Measurements from ENCODE around the gene PTPRU.

PTPRU gene

DNA sequence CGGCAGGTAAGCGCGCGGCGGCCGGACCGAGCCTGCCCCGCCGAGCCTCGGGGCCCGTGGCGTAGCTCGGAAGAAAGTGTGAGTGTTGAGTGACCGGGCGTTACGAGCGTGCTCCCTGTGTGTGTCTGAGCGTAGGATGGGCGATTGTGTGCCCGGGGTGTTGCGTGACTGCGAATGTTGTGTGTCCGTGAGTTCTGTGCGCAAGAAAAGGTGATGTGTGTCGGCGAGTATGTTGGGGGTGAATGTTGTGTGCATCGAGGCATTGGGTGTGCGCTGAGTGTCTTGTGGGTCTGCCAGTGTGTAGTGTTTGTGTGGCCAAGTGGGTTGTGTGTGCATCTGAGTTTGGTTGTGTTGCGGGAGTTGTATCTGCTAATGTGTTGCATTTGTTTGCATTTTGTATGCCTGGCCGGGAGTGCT, 398 bp downstream of the PTPRU start:
- peak overlapping the region; percentile 79 for H2AFZ ChIP-seq
- H3K36me3 ChIP-seq (ENCODE audit: control insufficient read depth, insufficient read depth, low read length), result no peaks in the 10 kb centered on the region
- no peaks in the 10 kb centered on the region for H3K79me2 ChIP-seq
- TF ChIP-seq CTCF (IDR thresholded peaks at IDR 0.05), result no peak
- no peak overlapping the region for H3K27ac ChIP-seq
- H3K4me1 ChIP-seq, result peaks cover 7% of the 10 kb centered on the region
- no peaks in the 10 kb centered on the region for H3K9me3 ChIP-seq (ENCODE audit: control insufficient read depth, low read length)
- H3K27me3 ChIP-seq (ENCODE audit: control insufficient read depth, insufficient read depth, low read length), result no peaks in the 10 kb centered on the region
- H3K4me3 ChIP-seq (ENCODE audit: low read depth, low read length), result peak overlapping the region; percentile 88
- peak overlapping the region; percentile 100 for H3K4me2 ChIP-seq (ENCODE audit: low read length)
- H3K9ac ChIP-seq, result no peak overlapping the region

DNA sequence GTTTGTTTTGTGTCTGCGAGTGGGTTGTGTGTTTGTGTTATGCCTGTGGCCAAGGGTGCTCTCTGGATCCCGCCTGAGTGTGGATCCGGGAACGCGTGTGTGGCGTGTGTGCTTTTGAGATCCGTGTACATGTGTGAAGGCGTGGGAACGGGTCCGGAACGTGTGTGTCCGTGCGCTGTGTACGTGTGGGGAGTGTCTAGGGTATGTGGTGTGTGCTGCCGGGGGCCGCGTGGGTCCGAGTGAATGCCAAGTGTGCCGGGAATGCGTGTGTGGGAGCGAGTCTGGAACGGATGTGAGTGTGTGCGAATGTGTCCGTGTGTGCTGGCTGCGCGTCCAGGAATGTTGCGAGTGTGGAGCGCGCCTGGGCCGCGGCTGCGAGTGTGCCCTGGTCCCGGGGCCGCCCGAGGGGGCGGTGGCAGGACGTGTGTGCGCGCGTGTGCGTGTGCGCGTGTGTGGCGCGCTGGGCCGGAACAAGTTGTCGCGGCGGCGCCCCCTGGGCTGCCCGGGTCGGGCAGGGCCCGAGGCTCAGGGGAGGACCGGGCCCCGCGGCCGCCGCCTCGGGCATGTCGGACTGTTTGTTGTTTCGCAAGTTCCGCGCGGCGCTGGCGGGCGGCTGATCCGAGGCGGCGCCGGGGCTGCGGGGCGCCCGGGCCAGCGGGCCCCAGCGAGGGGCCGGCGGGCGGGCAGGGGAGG, 953 bp downstream of the PTPRU start:
- peak overlapping the region; percentile 79 for H2AFZ ChIP-seq
- no peaks in the 10 kb centered on the region for H3K27me3 ChIP-seq (ENCODE audit: control insufficient read depth, insufficient read depth, low read length)
- no peak overlapping the region for H3K27ac ChIP-seq
- H3K4me2 ChIP-seq (ENCODE audit: low read length), result peak overlapping the region; percentile 100
- peaks cover 7% of the 10 kb centered on the region for H3K4me1 ChIP-seq
- no peak for TF ChIP-seq CTCF (IDR thresholded peaks at IDR 0.05)
- no peak overlapping the region for H3K9ac ChIP-seq
- H3K9me3 ChIP-seq (ENCODE audit: control insufficient read depth, low read length), result no peaks in the 10 kb centered on the region
- H3K79me2 ChIP-seq, result no peaks in the 10 kb centered on the region
- no peaks in the 10 kb centered on the region for H3K36me3 ChIP-seq (ENCODE audit: control insufficient read depth, insufficient read depth, low read length)
- peak overlapping the region; percentile 88 for H3K4me3 ChIP-seq (ENCODE audit: low read depth, low read length)

DNA sequence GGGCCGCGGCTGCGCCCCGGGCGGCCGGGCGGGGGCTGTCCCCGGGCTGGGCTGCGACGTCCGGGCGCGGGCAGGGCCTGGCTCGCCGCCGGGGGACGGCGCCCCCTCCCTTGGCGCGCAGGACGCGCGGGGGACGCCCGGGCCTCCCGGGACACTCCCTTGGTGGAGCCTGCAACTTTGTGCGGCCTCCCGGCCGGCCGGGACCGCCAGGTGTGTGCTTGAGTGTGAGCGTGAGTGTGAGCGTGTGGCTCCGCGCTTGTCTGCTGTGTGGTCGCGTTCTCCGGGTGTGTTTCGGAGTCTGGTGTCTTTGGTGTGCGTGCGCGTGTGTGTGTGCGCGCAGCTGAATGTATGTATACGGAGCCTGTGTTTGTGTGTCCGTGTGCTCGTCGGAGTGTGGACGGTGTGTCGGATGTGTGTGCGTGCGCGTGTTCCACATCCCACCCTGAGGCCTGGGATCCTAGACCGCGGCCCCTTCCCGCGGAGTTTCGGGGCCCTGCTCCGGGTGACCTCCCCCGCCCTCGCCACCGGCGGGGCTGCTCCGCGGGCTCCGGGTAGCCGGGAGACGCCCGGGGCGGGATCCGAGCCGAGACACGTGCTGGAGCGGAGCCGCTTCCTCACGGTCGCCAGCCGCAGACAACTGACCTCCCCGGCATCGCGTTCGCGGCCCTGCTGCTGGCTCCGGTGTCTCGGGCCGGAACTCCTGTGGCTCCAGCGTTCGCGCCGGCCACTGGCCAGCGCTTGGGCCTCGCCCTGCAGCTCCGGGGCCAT, 1.7 kb downstream of the PTPRU start:
- no peak for TF ChIP-seq CTCF (IDR thresholded peaks at IDR 0.05)
- H3K4me2 ChIP-seq (ENCODE audit: low read length), result peak overlapping the region; percentile 60
- peak overlapping the region; percentile 83 for H2AFZ ChIP-seq
- no peaks in the 10 kb centered on the region for H3K27me3 ChIP-seq (ENCODE audit: control insufficient read depth, insufficient read depth, low read length)
- peaks cover 7% of the 10 kb centered on the region for H3K4me1 ChIP-seq
- no peaks in the 10 kb centered on the region for H3K9me3 ChIP-seq (ENCODE audit: control insufficient read depth, low read length)
- H3K36me3 ChIP-seq (ENCODE audit: control insufficient read depth, insufficient read depth, low read length), result no peaks in the 10 kb centered on the region
- H3K27ac ChIP-seq, result peak overlapping the region; percentile 32
- peak overlapping the region; percentile 50 for H3K4me3 ChIP-seq (ENCODE audit: low read depth, low read length)
- no peak overlapping the region for H3K9ac ChIP-seq
- H3K79me2 ChIP-seq, result no peaks in the 10 kb centered on the region

- no peaks in the 10 kb centered on the region for H3K27me3 ChIP-seq (ENCODE audit: control insufficient read depth, insufficient read depth, low read length)
- H3K9me3 ChIP-seq (ENCODE audit: control insufficient read depth, low read length), result no peaks in the 10 kb centered on the region
- peaks cover 7% of the 10 kb centered on the region for H3K4me1 ChIP-seq
- no peaks in the 10 kb centered on the region for H3K79me2 ChIP-seq
- peak overlapping the region; percentile 83 for H2AFZ ChIP-seq
- no peaks in the 10 kb centered on the region for H3K36me3 ChIP-seq (ENCODE audit: control insufficient read depth, insufficient read depth, low read length)
- H3K4me3 ChIP-seq (ENCODE audit: low read depth, low read length), result peak overlapping the region; percentile 50
- H3K9ac ChIP-seq, result no peak overlapping the region
- H3K27ac ChIP-seq, result no peak overlapping the region
- no peak for TF ChIP-seq CTCF (IDR thresholded peaks at IDR 0.05)
- peak overlapping the region; percentile 60 for H3K4me2 ChIP-seq (ENCODE audit: low read length)
These were observed 2.3 kb downstream of the PTPRU start for GRCh38 chr1:29238620-29239002.

Data from parathyroid adenoma (tissue), 2 donors.